Type B pancreatic cell (in vitro differentiated cells): ENCODE results near the gene TRMT2B. TPM values are rescaled to one million over a fixed set of nuclear protein-coding genes. Genes with fewer than 3 reads are reported as not detected.
"Not testable (repeated sequence)": the region's sequence is repeated elsewhere in the genome, so short reads cannot be mapped to it uniquely, and the experiment has no call there.

Source experiments
- DNase-seq: peaks from one replicate; pipeline ENCODE4 v3.0.0; 2021; ENCODE audit warnings: mixed read lengths; ENCODE audit not compliant: unreplicated experiment; ENCODE audit errors: extremely low spot score
- H3K27ac Mint-ChIP-seq: 2 replicates; pipeline ENCODE4 v1.8.0; 2021; ENCODE audit warnings: mild to moderate bottlenecking, mixed read lengths
- H3K27me3 Mint-ChIP-seq: 2 replicates; pipeline ENCODE4 v1.8.0; 2021; ENCODE audit warnings: mixed read lengths
- H3K36me3 Mint-ChIP-seq: 2 replicates; pipeline ENCODE4 v1.8.0; 2021; ENCODE audit warnings: mixed read lengths
- H3K4me1 Mint-ChIP-seq: one replicate; pipeline ENCODE4 v1.8.0; 2021; ENCODE audit warnings: mixed read lengths; ENCODE audit not compliant: unreplicated experiment
- H3K4me3 Mint-ChIP-seq: 2 replicates; pipeline ENCODE4 v1.8.0; 2021; ENCODE audit warnings: mild to moderate bottlenecking, mixed read lengths
- H3K9me3 Mint-ChIP-seq: 2 replicates; pipeline ENCODE4 v1.8.0; 2021; ENCODE audit warnings: mixed read lengths
- total RNA-seq: library from RNA; stranded (reverse); gene quantifications from 2 replicates; pipeline ENCODE4 v1.2.1, GENCODE V29; 2021; ENCODE audit warnings: low replicate concordance
- TF ChIP-seq, protein P1 (sequence below): fragments of 200-600 bp; sonication (generic); conservative IDR thresholded peaks from 2 replicates; pipeline ENCODE4 v1.5.0; 2021; ENCODE audit warnings: antibody characterized with exemption, mild to moderate bottlenecking

Gene TRMT2B
- total RNA-seq, 1 donor from 2014 or later = 13.9 TPM

DNA sequence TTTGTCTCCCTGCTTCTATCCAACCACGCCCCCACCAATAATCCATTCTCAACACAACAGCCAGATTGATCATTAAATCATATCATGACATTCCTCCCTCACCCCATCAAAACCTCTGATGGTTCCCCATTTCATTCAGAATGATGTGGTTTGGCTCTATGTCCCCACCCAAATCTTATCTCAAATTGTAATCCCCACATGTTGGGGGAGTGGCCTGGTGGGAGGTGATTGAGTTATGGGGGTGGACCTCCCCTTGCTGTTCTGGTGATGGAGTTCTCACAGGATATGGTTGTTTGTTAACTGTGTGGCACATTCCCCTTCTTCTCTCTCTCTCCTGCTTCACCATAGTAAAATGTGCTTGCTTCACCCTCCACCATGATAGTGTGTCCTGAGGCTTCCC lies 23.3 kb downstream of the TRMT2B start:
- TF ChIP-seq, protein P1, sequence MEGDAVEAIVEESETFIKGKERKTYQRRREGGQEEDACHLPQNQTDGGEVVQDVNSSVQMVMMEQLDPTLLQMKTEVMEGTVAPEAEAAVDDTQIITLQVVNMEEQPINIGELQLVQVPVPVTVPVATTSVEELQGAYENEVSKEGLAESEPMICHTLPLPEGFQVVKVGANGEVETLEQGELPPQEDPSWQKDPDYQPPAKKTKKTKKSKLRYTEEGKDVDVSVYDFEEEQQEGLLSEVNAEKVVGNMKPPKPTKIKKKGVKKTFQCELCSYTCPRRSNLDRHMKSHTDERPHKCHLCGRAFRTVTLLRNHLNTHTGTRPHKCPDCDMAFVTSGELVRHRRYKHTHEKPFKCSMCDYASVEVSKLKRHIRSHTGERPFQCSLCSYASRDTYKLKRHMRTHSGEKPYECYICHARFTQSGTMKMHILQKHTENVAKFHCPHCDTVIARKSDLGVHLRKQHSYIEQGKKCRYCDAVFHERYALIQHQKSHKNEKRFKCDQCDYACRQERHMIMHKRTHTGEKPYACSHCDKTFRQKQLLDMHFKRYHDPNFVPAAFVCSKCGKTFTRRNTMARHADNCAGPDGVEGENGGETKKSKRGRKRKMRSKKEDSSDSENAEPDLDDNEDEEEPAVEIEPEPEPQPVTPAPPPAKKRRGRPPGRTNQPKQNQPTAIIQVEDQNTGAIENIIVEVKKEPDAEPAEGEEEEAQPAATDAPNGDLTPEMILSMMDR = no peak
- H3K27me3 Mint-ChIP-seq = no peaks in the 10 kb centered on the region
- no peak overlapping the region for H3K4me3 Mint-ChIP-seq
- DNase-seq = no peak
- H3K27ac Mint-ChIP-seq = no peak overlapping the region
- no peaks in the 10 kb centered on the region for H3K4me1 Mint-ChIP-seq
- H3K9me3 Mint-ChIP-seq = no peaks in the 10 kb centered on the region
- H3K36me3 Mint-ChIP-seq = peaks cover 17% of the 10 kb centered on the region

DNA sequence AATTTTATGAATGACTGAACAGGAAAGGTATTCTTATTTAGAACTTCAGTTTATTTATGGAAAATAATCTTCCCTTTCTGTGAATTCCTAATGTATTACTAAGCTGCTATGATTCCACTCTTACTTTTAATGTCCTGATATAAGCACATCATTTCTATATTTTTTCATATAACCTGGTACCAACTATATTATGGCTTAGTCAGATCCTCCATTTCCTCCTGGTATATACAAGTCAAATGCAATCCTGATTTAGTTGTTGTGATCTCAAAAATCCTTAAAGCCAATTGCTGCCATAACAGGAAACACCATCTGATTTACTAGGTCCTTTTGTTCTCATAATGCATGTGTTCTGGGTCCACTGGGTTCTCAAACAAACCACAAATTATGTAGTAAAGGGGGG lies 26.8 kb downstream of the TRMT2B start:
- no peaks in the 10 kb centered on the region for H3K27me3 Mint-ChIP-seq
- no peaks in the 10 kb centered on the region for H3K4me1 Mint-ChIP-seq
- peaks cover 23% of the 10 kb centered on the region for H3K36me3 Mint-ChIP-seq
- TF ChIP-seq, protein P1 = no peak
- no peak overlapping the region for H3K27ac Mint-ChIP-seq
- no peaks in the 10 kb centered on the region for H3K9me3 Mint-ChIP-seq
- no peak overlapping the region for H3K4me3 Mint-ChIP-seq
- DNase-seq = no peak

DNA sequence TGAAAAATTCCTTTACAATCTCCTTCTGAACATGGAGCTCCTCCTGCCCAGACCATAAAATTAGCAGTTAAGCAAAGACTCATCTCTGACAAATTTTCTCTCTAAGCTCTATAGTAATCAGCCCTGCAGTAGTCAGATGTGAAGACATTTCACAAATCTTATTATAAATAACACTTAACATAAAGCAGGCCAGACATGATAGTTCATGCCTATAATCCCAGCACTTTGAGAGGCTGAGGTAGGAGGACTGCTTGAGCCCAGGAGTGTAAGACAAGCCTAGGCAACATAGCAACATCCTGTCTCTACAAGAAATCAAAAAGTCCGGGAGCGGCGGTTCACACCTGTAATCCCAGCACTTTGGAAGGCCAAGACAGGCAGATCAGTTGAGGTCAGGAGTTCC lies 29.9 kb downstream of the TRMT2B start:
- no peaks in the 10 kb centered on the region for H3K27me3 Mint-ChIP-seq
- no peaks in the 10 kb centered on the region for H3K9me3 Mint-ChIP-seq
- peaks cover 11% of the 10 kb centered on the region for H3K36me3 Mint-ChIP-seq
- TF ChIP-seq, protein P1 = no peak
- H3K4me1 Mint-ChIP-seq = no peaks in the 10 kb centered on the region
- DNase-seq = no peak
- H3K27ac Mint-ChIP-seq = no peak overlapping the region
- H3K4me3 Mint-ChIP-seq = no peak overlapping the region

DNA sequence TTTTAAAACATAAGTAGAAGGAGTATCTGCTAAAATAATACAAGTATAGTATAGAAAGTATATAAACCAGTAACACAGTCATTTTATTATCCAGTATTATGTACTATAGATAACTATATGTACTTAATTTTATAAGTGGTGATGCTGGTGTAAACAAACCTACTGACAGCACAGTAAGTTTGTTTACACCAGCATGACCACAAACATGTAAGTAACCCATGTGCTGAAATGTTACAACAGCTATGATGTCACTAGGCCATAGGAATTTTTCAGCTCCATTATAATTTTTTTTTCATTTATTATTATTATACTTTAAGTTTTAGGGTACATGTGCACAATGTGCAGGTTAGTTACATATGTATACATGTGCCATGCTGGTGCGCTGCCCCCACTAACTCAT lies 39.9 kb downstream of the TRMT2B start:
- H3K27ac Mint-ChIP-seq, H3K9me3 Mint-ChIP-seq, H3K4me1 Mint-ChIP-seq, H3K36me3 Mint-ChIP-seq, H3K4me3 Mint-ChIP-seq, H3K27me3 Mint-ChIP-seq, DNase-seq: not testable (repeated sequence)

DNA sequence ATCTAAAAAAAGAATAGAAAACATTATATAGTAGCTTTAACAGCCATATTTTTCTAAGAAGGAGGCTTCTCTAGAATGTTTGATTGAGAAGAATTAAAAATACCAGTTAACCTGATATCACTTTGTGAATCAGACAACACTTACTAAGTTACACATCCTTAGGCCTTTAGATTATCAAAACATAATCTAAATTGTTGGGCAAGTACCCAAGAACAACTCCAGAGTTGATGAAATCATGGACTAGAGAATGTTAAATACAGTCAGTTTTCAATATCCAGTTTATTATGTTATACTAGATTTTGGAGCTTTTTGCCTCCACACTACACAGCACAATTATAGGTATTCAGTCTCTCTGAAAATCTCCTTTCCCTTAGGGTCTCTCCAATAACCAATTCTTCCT lies 42.8 kb downstream of the TRMT2B start:
- no peaks in the 10 kb centered on the region for H3K4me1 Mint-ChIP-seq
- DNase-seq = no peak
- H3K27me3 Mint-ChIP-seq = no peaks in the 10 kb centered on the region
- no peak overlapping the region for H3K27ac Mint-ChIP-seq
- no peaks in the 10 kb centered on the region for H3K9me3 Mint-ChIP-seq
- no peak overlapping the region for H3K4me3 Mint-ChIP-seq
- peaks cover 5% of the 10 kb centered on the region for H3K36me3 Mint-ChIP-seq
- TF ChIP-seq, protein P1 = no peak

DNA sequence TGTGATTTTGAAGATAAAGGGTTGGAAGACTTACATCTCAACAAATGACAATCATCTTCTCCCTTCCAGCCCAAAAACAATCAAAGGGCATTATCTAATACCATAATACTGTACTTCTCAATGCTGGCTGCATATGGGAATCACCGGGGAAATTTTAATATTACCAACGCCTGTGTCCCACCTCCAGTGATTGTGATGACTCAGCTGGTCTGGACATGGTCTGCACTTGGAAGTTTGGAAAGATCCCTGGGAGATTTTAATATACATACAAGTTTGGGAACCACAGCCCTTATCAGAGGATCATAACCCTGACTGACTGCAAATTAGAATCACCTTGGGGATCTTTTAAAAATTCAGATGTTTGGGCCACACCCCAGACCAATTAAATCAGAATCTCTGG lies 52.5 kb downstream of the TRMT2B start:
- no peaks in the 10 kb centered on the region for H3K36me3 Mint-ChIP-seq
- no peaks in the 10 kb centered on the region for H3K9me3 Mint-ChIP-seq
- H3K4me1 Mint-ChIP-seq = no peaks in the 10 kb centered on the region
- no peak overlapping the region for H3K27ac Mint-ChIP-seq
- H3K4me3 Mint-ChIP-seq = no peak overlapping the region
- TF ChIP-seq, protein P1 = no peak
- no peaks in the 10 kb centered on the region for H3K27me3 Mint-ChIP-seq
- DNase-seq = no peak
